ENCODE data around the gene MRPL16. TPM values are rescaled to one million over a fixed set of nuclear protein-coding genes. Genes with fewer than 3 reads are reported as not detected.

Gene MRPL16
- total RNA-seq, 6 experiments from 2014 or later, result 45.7 to 51.0 (median 48.6) TPM

DNA sequence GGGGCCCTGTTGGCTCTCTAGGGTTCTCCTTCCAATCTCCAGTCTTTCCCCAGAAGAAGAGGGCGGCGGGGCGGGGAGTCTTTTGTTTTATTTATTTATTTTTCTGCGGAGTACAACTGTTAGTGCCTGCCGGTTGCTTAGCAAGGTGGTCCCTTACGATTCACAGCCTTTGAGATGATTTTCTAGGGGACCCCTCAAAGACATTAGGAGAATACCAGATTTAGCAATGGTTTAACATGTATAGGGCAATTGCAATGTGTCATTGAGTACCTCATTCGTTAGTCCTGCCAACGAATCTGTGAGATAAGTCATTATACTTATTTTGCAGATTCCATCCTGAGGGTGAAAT, 307 bp upstream of the MRPL16 start:
- H3K27ac Mint-ChIP-seq, result peak overlapping the region; percentile 83
- H3K4me3 Mint-ChIP-seq, result peak overlapping the region; percentile 97
- peaks cover 6% of the 10 kb centered on the region; the same call in 1 of the 2 replicates for H3K27me3 Mint-ChIP-seq (ENCODE audit: insufficient read depth)
- H3K9me3 Mint-ChIP-seq, result no peaks in the 10 kb centered on the region
- DNase-seq, result no peak
- peaks cover 26% of the 10 kb centered on the region for H3K4me1 Mint-ChIP-seq (ENCODE audit: low read depth)
- no peak for TF ChIP-seq CTCF (IDR thresholded peaks at IDR 0.05)
- H3K36me3 Mint-ChIP-seq (ENCODE audit: low read depth), result peaks cover 13% of the 10 kb centered on the region

DNA sequence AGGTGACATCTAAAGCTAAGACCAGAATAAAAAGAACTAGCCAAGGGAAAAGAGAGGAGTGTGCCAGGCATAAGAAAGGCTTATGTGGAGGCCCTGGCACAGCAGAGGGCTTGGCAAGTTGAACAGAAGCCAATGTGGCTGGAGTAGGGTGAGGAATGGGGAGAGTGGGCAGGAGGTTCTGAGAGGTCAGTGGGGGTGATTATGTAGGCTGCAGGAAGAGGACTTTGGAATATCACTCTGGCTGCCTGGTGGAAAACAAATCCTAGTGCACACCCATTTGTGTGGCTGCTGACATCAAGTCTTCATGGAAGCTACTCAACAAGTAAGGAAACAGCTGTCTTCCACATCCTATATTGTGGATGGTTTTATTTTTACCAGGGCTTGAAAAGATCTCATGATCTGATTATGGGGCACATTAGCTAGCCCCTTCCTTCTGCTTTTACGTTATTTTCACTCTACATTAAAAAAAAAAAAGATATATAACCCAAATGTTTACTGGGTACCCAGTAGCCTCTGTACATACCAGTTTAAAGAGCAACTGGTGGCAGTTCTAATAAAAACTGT, 3.4 kb downstream of the MRPL16 start:
- DNase-seq, result no peak
- H3K9me3 Mint-ChIP-seq, result no peaks in the 10 kb centered on the region
- H3K36me3 Mint-ChIP-seq (ENCODE audit: low read depth), result peaks cover 27% of the 10 kb centered on the region
- peaks cover 27% of the 10 kb centered on the region for H3K4me1 Mint-ChIP-seq (ENCODE audit: low read depth)
- no peak for TF ChIP-seq CTCF (IDR thresholded peaks at IDR 0.05)
- 0 out of 2 replicates have a peak overlapping the region, but pooled peaks have one; percentile 9 for H3K27ac Mint-ChIP-seq
- no peak overlapping the region for H3K4me3 Mint-ChIP-seq
- H3K27me3 Mint-ChIP-seq (ENCODE audit: insufficient read depth), result peaks cover 10% of the 10 kb centered on the region

DNA sequence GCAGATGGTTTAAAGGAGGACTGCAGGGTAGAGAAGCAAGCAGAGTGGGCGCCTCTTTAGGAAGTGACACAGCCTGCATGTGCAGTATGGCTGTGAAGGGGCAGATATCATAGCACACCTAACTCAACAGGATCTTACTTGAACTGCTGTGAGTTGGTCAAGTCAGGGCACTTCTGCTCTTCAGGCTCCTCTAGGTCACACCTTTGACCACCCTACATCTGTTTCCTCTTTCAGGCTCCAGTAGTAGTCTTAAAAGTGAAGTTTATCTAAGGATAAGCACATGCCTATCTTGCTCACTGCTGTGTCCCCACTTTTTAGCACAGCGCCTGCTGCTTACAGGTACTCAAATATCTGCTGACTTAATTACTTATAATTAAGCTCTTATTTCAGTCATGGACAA, 6.5 kb downstream of the MRPL16 start:
- Mint-ChIP-seq H3K9me3 (no peaks in the 10 kb centered on the region), H3K27ac (no peak overlapping the region), H3K4me1 (ENCODE audit: low read depth) (peaks cover 22% of the 10 kb centered on the region), H3K27me3 (ENCODE audit: insufficient read depth) (peaks cover 5% of the 10 kb centered on the region), H3K4me3 (no peak overlapping the region), H3K36me3 (ENCODE audit: low read depth) (peaks cover 30% of the 10 kb centered on the region)
- DNase-seq, result no peak
- no peak for TF ChIP-seq CTCF (IDR thresholded peaks at IDR 0.05)

DNA sequence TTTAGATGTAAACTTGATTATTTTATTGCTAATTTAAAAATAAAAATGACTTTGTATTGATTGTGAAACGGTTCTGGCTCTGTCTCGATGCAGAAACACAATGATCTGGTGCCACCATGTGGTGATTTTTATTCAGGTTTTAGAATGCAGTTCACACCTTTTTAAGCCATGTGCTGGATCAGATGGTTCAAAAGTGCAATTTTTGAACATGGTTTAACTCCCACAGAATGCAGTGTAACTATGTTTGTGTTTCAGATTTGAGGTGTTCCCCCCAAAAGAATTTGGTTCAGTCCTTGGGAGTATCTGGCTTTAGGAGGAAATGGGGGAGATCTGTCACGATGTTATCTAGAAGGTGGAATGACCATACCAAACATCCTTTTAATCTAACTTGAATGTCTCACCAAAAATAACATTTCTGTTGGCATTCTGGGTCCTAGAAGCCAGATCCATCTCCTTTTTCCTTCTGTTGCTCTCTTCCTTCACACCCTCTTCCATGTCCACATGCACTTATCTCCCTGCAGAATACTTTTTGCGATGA, 7.9 kb downstream of the MRPL16 start:
- Mint-ChIP-seq H3K27ac (no peak overlapping the region), H3K4me1 (ENCODE audit: low read depth) (peaks cover 22% of the 10 kb centered on the region), H3K27me3 (ENCODE audit: insufficient read depth) (peaks cover 5% of the 10 kb centered on the region), H3K36me3 (ENCODE audit: low read depth) (peaks cover 30% of the 10 kb centered on the region), H3K4me3 (no peak overlapping the region), H3K9me3 (no peaks in the 10 kb centered on the region)
- peak; percentile 84 for TF ChIP-seq CTCF (IDR thresholded peaks at IDR 0.05)
- peak; percentile 52 for DNase-seq

- H3K4me3 Mint-ChIP-seq, result no peak overlapping the region
- peaks cover 22% of the 10 kb centered on the region for H3K4me1 Mint-ChIP-seq (ENCODE audit: low read depth)
- H3K27ac Mint-ChIP-seq, result peak overlapping the region; percentile 69
- no peak for TF ChIP-seq CTCF (IDR thresholded peaks at IDR 0.05)
- peaks cover 5% of the 10 kb centered on the region for H3K27me3 Mint-ChIP-seq (ENCODE audit: insufficient read depth)
- no peaks in the 10 kb centered on the region for H3K9me3 Mint-ChIP-seq
- DNase-seq, result no peak
- peaks cover 30% of the 10 kb centered on the region for H3K36me3 Mint-ChIP-seq (ENCODE audit: low read depth)
Observed at GRCh38 chr11:59801981-59802638, 8.5 kb downstream of the MRPL16 start.
